Measurements from ENCODE around the gene RNASE1. TPM values are rescaled to one million over a fixed set of nuclear protein-coding genes. Genes with fewer than 3 reads are reported as not detected.

RNASE1 gene
- total and polyA plus RNA-seq, 10 of the 15 experiments (the other 5 are each of a cell fraction or from before 2014, with no cell fraction given): 0.11 to 0.72 (median 0.38) TPM; not detected in 7

DNA sequence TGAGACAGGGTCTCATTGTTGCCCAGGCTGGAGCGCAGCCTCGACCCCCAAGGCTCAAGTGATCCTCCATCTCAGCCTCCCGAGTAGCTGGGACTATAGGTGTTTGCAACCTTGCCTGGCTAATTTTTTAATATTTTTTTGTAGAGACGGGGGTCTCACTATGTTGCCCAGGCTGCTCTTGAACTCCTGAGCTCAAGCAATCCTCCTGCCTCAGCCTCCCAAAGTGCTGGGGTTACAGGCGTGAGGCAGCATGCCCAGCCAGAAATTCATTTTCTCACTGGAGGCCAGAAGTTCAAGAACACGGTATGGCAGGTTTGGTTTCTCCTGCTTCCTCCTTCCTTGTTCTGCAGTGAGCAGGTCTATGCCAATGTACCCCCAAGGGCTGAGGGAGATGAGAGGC, 3.7 kb downstream of the RNASE1 start (continued):
- TF ChIP-seq, protein P1, sequence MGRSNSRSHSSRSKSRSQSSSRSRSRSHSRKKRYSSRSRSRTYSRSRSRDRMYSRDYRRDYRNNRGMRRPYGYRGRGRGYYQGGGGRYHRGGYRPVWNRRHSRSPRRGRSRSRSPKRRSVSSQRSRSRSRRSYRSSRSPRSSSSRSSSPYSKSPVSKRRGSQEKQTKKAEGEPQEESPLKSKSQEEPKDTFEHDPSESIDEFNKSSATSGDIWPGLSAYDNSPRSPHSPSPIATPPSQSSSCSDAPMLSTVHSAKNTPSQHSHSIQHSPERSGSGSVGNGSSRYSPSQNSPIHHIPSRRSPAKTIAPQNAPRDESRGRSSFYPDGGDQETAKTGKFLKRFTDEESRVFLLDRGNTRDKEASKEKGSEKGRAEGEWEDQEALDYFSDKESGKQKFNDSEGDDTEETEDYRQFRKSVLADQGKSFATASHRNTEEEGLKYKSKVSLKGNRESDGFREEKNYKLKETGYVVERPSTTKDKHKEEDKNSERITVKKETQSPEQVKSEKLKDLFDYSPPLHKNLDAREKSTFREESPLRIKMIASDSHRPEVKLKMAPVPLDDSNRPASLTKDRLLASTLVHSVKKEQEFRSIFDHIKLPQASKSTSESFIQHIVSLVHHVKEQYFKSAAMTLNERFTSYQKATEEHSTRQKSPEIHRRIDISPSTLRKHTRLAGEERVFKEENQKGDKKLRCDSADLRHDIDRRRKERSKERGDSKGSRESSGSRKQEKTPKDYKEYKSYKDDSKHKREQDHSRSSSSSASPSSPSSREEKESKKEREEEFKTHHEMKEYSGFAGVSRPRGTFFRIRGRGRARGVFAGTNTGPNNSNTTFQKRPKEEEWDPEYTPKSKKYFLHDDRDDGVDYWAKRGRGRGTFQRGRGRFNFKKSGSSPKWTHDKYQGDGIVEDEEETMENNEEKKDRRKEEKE (IDR thresholded peaks at IDR 0.05): no peak
- no peak for TF ChIP-seq HCFC1 (IDR thresholded peaks at IDR 0.05; ENCODE audit: low read length)
- no peak for TF ChIP-seq MTA3 (IDR thresholded peaks at IDR 0.05; ENCODE audit: borderline replicate concordance, low read length)
- TF ChIP-seq IRF4 (IDR thresholded peaks at IDR 0.05; ENCODE audit: low read depth, low read length): no peak
- TF ChIP-seq RELB (IDR thresholded peaks at IDR 0.05; ENCODE audit: low read depth): no peak
- TF ChIP-seq MEF2A (IDR thresholded peaks at IDR 0.05; ENCODE audit: insufficient read depth, low read depth, low read length): no peak
- TF ChIP-seq, protein P2, sequence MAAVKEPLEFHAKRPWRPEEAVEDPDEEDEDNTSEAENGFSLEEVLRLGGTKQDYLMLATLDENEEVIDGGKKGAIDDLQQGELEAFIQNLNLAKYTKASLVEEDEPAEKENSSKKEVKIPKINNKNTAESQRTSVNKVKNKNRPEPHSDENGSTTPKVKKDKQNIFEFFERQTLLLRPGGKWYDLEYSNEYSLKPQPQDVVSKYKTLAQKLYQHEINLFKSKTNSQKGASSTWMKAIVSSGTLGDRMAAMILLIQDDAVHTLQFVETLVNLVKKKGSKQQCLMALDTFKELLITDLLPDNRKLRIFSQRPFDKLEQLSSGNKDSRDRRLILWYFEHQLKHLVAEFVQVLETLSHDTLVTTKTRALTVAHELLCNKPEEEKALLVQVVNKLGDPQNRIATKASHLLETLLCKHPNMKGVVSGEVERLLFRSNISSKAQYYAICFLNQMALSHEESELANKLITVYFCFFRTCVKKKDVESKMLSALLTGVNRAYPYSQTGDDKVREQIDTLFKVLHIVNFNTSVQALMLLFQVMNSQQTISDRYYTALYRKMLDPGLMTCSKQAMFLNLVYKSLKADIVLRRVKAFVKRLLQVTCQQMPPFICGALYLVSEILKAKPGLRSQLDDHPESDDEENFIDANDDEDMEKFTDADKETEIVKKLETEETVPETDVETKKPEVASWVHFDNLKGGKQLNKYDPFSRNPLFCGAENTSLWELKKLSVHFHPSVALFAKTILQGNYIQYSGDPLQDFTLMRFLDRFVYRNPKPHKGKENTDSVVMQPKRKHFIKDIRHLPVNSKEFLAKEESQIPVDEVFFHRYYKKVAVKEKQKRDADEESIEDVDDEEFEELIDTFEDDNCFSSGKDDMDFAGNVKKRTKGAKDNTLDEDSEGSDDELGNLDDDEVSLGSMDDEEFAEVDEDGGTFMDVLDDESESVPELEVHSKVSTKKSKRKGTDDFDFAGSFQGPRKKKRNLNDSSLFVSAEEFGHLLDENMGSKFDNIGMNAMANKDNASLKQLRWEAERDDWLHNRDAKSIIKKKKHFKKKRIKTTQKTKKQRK (IDR thresholded peaks at IDR 0.05; ENCODE audit: low read depth, low read length): no peak
- TF ChIP-seq YY1 (IDR thresholded peaks at IDR 0.05; ENCODE audit: low read depth, low read length): no peak
- TF ChIP-seq SREBF2 (IDR thresholded peaks at IDR 0.05; ENCODE audit: low read length): no peak
- TF ChIP-seq RUNX3 (IDR thresholded peaks at IDR 0.05; ENCODE audit: low read length): no peak
- TF ChIP-seq TCF12 (IDR thresholded peaks at IDR 0.05; ENCODE audit: low read depth, low read length): no peak
- TF ChIP-seq, protein P3, sequence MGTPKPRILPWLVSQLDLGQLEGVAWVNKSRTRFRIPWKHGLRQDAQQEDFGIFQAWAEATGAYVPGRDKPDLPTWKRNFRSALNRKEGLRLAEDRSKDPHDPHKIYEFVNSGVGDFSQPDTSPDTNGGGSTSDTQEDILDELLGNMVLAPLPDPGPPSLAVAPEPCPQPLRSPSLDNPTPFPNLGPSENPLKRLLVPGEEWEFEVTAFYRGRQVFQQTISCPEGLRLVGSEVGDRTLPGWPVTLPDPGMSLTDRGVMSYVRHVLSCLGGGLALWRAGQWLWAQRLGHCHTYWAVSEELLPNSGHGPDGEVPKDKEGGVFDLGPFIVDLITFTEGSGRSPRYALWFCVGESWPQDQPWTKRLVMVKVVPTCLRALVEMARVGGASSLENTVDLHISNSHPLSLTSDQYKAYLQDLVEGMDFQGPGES (IDR thresholded peaks at IDR 0.05): no peak

Measured in GM12878 (cell line).